WTC11 (cell line): ENCODE data around the gene MEAK7. TPM values are rescaled to one million over a fixed set of nuclear protein-coding genes. Genes with fewer than 3 reads are reported as not detected.

ENCODE experiments used
- ATAC-seq: fragments of 200-7000 bp; cut with Tn5 transposase; 2 replicates; pipeline ENCODE4 v1.10.0; 2021; ENCODE audit warnings: mild to moderate bottlenecking, moderate library complexity
- CTCF ChIA-PET: fragments of 300-600 bp; sonication (Branson Sonifier 250); formaldehyde crosslinking; loops from one replicate; lab custom pipeline; 2021; ENCODE audit warnings: antibody characterized with exemption; lab: Charles Lee
- POLR2A ChIA-PET: fragments of 350-600 bp; sonication (Branson Sonifier 250); formaldehyde crosslinking; loops from one replicate; lab custom pipeline; 2021; ENCODE audit warnings: antibody characterized with exemption; lab: Charles Lee
- DNase-seq: peaks from one replicate; pipeline ENCODE4 v3.0.0; 2021; ENCODE audit warnings: low spot score
- H3K27ac Mint-ChIP-seq: 2 replicates; pipeline ENCODE4 v1.8.0; 2021; ENCODE audit warnings: mixed read lengths
- H3K27me3 Mint-ChIP-seq: 2 replicates; pipeline ENCODE4 v1.8.0; 2021; ENCODE audit warnings: low read depth, mild to moderate bottlenecking, moderate library complexity, mixed read lengths
- H3K36me3 Mint-ChIP-seq: 2 replicates; pipeline ENCODE4 v1.8.0; 2021; ENCODE audit warnings: mixed read lengths
- H3K4me1 Mint-ChIP-seq: 2 replicates; pipeline ENCODE4 v1.8.0; 2022; ENCODE audit warnings: mixed read lengths
- H3K4me3 Mint-ChIP-seq: 2 replicates; pipeline ENCODE4 v1.8.0; 2021; ENCODE audit warnings: mild to moderate bottlenecking, moderate library complexity, mixed read lengths
- H3K9me3 Mint-ChIP-seq: 2 replicates; pipeline ENCODE4 v1.8.0; 2021; ENCODE audit warnings: mixed read lengths
- AFF4 ChIP-seq: sonication (generic); formaldehyde crosslinking; IDR thresholded peaks from 2 replicates; pipeline ENCODE4 v1.8.1; 2023; ENCODE audit warnings: mild to moderate bottlenecking, missing genetic modification reagents, borderline replicate concordance
- ARID4B ChIP-seq: sonication (generic); formaldehyde crosslinking; IDR thresholded peaks from 2 replicates; pipeline ENCODE4 v1.8.0; 2023; ENCODE audit warnings: missing genetic modification reagents, mild to moderate bottlenecking, borderline replicate concordance
- E2F4 ChIP-seq: sonication (generic); formaldehyde crosslinking; IDR thresholded peaks from 2 replicates; pipeline ENCODE4 v1.8.1; 2022; ENCODE audit warnings: low read depth, mild to moderate bottlenecking, moderate library complexity, missing genetic modification reagents, borderline replicate concordance
- HMGXB4 ChIP-seq: sonication (generic); formaldehyde crosslinking; IDR thresholded peaks from 2 replicates; pipeline ENCODE4 v1.8.1; 2023; ENCODE audit warnings: mild to moderate bottlenecking, moderate library complexity, missing genetic modification reagents
- MAX ChIP-seq: sonication (generic); formaldehyde crosslinking; IDR thresholded peaks from 2 replicates; pipeline ENCODE4 v1.8.0; 2022; ENCODE audit warnings: mild to moderate bottlenecking, missing genetic modification reagents
- SOX15 ChIP-seq: fragments of 250-450 bp; sonication (Bioruptor Pico); IDR thresholded peaks from 2 replicates; pipeline ENCODE4 v1.9.0; 2021; ENCODE audit warnings: mild to moderate bottlenecking
- ZNF671 ChIP-seq: fragments of 250-450 bp; sonication (Bioruptor Pico); IDR thresholded peaks from 2 replicates; pipeline ENCODE4 v1.8.0; 2021; ENCODE audit warnings: mild to moderate bottlenecking
- ZSCAN18 ChIP-seq: fragments of 250-450 bp; sonication (Bioruptor Pico); IDR thresholded peaks from 2 replicates; pipeline ENCODE4 v2.1.2; 2022; ENCODE audit warnings: mild to moderate bottlenecking, moderate library complexity
- total RNA-seq: library from RNA; stranded (reverse); gene quantifications from 3 replicates; pipeline ENCODE4 v1.2.3, GENCODE V29; 2021

Gene MEAK7
- total RNA-seq, 1 experiment from 2014 or later, result 14.4 TPM

GRCh38 chr16:84477661-84478060, 26.8 kb downstream of the MEAK7 start:
- DNase-seq (no peak), ATAC-seq (no peak)
- H3K4me1 Mint-ChIP-seq, result no peaks in the 10 kb centered on the region
- ChIA-PET POLR2A (no interaction called here), CTCF (interaction anchor here (1.0 to 1.5 kb wide), 3 partner anchors 12 to 291 kb away, joined by 3 to 4 read pairs (median 3); partner anchors contain the start of gene TAF1C)
- peaks cover 25% of the 10 kb centered on the region for H3K9me3 Mint-ChIP-seq
- no peak overlapping the region for H3K27ac Mint-ChIP-seq
- TF ChIP-seq ZSCAN18 (CRISPR knock-in tag) (no peak), ARID4B (CRISPR knock-in tag) (no peak), HMGXB4 (CRISPR knock-in tag) (no peak), MAX (no peak), ZNF671 (CRISPR knock-in tag) (no peak)
- H3K27me3 Mint-ChIP-seq, result no peaks in the 10 kb centered on the region
- no peak overlapping the region for H3K4me3 Mint-ChIP-seq
- peaks cover 23% of the 10 kb centered on the region for H3K36me3 Mint-ChIP-seq

- ATAC-seq, result no peak
- Mint-ChIP-seq H3K4me3 (no peak overlapping the region), H3K27ac (no peak overlapping the region), H3K36me3 (peaks cover 29% of the 10 kb centered on the region), H3K4me1 (no peaks in the 10 kb centered on the region), H3K27me3 (no peaks in the 10 kb centered on the region), H3K9me3 (peaks cover 32% of the 10 kb centered on the region)
- no peak for DNase-seq
- TF ChIP-seq E2F4 (CRISPR knock-in tag) (no peak), SOX15 (CRISPR knock-in tag) (no peak), AFF4 (CRISPR knock-in tag) (no peak)
- CTCF ChIA-PET, result no interaction called here
- POLR2A ChIA-PET, result no interaction called here
These were observed 28.1 kb downstream of the MEAK7 start for GRCh38 chr16:84476401-84476800.
